Measurements from ENCODE around the gene RPL32.
"Not testable (repeated sequence)": the region's sequence is repeated elsewhere in the genome, so short reads cannot be mapped to it uniquely, and the experiment has no call there.

The RPL32 gene

DNA sequence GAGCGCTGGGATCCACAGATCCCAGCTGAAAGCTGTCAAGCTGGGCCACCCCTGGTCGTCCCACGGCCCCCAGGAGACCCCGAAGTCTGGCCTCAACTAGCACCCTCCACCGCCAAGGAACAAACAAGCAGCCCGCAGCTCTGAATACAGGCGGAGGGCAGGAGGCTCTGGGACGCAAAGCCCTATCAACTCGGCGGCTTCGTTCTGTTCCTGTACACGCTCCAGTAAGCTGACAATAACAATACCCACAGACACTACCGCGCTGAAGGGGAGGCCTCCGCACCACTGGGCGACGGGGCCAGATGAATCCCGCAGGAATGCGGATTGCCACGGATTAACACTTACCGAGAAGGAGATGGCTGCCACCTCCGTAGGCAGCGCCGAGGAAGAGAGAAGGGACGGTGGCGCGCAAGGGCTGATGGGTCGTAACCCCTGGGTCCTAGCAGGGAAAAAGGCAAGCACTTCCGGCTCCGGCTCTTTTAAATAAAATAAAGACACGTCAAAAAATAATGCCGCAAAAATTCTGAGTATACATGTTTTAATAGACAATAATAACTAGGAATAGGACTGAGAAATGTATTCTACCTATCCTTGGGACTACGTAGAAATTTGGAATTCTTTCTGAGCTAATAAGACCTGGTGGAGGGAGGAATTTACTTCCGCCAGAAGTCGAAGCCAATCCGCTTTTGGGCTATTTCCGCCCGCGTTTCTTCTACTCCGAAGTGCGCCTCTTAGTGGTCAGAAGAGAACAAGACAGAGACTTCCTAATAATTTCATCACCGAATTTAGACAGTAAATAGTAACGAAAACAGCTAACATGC lies at the start of gene RPL32:
RPL32 (minus strand) TSS at position 417 of the 821 bp plus-strand sequence. CDS start 1,328 bp downstream, outside the sequence.
- DNase-seq (ENCODE audit: low spot score), result peak; percentile 90

DNA sequence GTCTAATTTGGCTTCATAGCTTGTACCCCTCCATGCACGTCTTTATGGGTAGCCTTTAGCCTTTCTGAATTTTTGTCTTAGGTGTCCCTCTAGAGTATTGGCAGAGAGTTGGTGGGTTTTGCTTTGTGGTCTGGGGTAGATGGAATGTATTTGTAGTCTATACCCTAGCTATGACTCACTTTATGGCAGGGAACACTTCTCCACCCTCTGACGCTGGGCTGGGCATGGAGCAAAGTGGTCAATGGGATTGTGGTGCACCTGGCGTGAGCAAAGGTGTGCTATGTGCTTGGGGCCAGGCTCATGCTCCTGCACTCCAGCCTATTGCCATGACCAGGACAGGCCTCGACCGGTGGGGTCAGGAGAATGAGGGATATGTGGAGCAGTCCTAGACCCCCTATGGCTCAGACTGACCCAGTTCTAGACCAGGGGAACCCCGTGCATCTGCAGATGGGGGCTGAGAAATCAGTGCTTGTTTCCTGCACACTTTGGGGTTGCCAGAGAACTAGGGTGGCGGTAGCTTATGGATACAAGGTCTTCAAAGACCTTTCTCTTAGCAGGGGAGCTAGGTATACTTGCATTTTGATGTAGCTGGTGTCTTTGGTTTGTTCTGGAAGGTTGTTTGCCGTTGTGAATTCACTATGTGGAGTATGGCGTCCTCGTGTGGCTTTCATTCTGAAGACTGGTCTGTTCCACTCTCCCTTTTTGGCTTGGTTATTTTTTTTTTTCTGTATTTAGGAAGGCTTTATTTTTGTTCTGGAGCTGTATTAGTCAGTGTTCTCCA lies 49.4 kb upstream of the RPL32 start:
- no peak for DNase-seq (ENCODE audit: low spot score)

DNA sequence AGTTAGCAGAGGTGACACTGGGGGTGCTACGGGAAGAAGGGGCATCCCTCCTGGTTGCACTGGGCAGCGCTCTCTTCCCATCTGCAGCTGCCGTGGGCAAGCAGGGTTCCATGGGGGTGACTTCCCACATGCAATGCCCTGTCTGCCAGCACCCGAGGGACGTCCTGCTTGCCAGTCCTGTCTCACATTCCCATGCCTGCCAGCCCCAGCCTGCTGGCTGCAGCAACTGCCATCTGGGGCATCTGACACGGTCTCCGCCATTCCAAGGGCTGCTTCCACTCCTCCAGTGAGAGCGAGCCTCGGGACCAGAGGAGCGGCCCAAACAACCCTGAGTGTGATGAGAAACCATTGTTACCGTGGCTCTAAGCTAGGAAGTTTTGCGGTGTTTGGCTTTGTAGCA lies 45.4 kb upstream of the RPL32 start:
- no peak for DNase-seq (ENCODE audit: low spot score)

DNA sequence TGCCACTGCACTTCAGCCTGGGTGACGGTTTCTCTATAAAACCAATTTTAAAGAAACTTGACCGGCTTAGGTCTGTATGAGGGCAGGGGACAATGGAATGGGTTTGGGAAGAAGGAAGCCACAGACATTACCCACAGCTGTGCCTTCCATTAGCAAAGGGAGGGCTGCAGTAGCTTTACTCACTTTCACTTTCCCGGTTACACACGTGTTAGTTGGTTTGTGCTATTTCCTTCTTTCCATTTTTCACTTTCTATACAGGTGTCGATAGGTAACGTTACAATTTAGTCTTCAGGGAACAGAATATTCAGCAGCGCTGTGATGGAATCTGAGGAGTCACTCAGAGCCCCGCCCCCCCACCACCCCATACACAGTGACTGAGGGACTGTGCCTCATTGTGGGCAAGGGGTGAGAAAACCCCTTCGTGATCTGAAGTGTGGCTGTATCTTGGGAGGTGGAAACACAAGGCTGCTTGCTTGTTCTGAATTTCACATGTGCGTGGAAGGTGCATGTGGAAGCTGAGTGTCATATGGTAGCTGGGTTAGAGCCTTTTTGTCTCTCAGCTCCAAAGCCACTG lies 44.8 kb upstream of the RPL32 start:
- DNase-seq (ENCODE audit: low spot score), result no peak

DNA sequence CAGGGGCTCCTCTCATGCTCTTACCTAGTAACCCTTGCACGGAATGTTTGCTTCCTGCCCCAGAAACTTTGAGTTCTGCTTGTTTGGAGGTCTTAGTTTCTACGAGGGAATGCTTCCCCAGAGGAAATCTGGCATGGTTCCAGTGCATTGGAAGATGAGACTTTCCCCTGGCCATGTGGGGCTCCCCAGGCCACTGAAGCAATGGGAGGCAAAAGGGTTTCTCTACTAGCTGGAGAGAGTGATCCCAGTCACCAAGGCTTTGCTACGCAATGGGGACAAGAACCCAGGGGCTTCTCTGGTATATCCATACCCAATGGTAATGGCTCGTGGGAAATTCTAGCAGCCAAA lies 44.2 kb upstream of the RPL32 start:
- no peak for DNase-seq (ENCODE audit: low spot score)

DNA sequence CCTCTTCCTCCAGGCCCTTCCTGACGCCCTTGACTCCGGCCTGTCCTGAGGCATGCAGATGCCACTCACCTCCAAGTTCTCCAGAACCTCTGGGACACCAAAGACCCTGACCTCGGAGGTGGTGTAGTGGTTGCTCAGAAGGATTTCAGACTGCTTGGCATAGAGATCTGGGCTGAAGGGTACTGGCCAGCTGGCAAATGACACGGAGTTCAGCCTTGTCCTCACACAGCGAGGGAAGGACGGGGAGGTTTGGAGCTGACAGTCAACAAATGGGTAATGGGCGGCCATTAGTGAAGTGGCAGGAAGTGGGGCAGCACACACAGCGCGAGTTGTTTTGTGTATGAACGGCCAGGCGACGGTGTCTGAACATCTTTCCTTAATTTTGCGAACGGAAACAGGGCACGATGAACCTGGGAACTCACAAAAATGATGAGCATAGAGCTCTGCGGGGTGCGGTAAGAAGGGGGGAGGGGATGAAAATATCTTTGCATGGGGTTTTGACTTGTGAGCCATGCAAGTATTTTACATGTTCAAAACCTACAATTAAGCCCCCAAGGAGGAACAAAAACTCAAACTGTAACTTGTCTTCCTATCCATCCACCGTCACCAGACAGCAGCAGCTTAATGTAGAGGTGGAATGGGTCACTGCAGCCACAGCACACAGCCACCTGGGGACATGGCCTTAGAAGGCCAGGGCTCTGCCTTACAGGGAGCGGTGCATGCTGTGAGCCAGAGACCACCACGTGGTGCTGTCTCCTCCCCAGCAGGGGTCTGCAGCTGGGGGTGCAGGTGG lies 43.6 kb upstream of the RPL32 start:
- DNase-seq (ENCODE audit: low spot score), result no peak

DNA sequence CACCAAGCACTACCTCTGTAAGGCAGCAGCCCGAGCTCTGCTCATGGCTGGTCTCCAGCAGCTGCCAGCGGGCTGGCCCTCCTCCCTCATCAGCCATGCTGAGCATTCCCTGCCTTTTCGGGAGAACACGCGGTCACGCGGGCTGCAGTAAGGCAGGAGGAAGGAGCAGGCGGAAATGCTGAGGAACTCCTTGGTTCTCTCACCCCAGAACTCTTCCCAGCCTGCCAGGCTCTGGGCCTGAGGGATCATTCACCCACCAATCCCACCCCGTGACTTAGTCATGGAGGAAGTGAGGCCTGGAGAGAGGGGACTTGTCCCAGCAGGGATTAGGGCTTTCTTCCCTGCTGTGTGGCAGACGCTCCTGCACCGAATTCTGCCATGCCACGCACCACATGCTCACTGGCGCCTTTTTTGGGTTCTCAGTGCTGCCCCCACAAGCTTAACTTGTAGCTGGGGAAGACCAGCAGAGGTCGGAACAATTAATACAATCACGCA lies 42.9 kb upstream of the RPL32 start:
- no peak for DNase-seq (ENCODE audit: low spot score)

DNA sequence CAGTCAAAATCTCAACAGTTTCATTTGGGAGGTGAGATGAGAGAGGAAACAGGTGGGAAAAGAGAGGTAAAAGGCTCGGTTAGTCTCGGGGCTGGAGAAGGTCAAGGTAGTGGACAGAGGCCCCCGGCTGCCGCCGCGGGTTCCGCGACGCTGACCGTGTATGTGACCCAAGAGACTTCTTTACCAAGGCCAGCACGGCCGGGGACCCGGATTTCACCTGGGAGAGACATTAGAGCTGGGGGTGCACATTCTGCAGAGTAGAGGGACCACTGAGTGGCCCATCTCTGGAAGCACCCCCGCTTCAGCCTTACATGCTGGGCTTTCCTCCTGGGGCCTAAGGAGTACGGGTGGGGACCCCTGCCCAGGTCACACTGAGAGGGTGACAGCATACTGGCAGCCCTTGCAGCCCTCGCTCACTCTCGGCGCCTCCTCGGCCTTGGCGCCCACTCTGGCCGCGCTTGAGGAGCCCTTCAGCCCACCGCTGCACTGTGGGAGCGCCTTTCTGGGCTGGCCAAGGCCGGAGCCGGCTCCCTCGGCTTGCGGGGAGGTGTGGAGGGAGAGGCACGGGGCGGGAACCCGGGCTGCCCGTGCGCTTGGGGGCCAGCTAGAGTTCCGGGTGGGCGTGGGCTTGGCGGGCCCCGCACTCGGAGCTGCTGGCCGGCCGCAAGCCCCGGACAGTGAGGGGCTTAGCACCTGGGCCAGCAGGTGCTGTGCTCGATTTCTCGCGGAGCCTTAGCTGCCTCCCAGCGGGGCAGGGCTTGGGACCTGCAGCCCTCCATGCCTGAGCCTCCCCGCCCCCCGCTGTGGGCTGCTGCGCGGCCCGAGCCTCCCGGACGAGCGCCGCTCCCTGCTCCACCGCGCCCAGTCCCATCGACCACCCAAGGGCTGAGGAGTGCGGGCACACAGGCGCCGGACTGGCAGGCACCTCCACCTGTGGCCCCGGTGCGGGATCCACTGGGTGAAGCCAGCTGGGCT lies 41.3 kb upstream of the RPL32 start:
- DNase-seq (ENCODE audit: low spot score), result no peak

DNA sequence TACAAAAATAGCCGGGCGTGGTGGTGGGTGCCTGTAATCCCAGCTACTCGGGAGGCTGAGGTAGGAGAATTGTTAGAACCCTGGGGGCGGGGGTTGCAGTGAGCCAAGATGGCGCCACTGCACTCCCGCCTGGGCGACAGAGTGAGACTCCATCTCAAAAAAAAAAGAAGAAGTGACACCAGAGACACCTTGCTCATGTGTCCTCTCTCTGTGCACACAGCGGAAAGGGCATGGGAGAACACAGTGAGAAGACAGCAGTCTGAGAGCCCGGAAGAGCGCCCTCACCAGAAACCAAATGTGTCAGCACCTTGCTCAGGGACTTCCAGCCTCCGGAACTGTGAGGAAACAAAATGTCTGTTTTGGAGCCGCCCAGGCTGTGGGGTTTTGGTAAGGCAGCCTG lies 40.5 kb upstream of the RPL32 start:
- not testable (repeated sequence) for DNase-seq (ENCODE audit: low spot score)

DNA sequence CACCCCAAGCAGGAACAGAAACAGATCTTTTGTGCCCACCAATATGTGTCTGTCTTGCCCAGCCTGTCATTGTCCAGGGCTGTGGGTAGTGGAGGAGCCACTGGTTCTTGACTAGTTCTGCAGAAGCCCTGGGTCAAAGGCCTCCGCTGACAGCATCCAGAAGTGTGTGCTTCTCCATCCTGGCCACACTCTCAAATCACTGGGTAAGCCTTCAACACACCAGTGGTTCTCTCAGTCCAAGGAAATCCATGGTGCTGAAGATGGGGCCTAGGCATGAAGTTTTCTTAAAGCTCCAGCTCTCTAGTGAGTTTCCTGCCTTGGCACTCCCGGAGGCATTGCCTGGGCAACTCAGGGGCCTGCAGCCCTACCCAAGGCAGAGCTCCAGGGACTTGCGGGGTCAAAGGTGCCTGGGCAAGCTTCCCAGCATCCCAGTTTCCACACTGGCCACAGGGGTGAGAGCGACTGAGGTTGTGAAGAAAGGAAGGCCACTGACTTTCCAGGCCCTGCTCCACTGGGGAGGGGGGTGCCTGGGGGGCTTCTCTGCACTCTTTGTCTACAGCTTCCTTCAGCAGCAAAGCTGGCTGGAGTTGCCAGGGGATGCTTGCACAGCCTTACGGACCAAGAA lies 37.9 kb upstream of the RPL32 start:
- no peak for DNase-seq (ENCODE audit: low spot score)

DNA sequence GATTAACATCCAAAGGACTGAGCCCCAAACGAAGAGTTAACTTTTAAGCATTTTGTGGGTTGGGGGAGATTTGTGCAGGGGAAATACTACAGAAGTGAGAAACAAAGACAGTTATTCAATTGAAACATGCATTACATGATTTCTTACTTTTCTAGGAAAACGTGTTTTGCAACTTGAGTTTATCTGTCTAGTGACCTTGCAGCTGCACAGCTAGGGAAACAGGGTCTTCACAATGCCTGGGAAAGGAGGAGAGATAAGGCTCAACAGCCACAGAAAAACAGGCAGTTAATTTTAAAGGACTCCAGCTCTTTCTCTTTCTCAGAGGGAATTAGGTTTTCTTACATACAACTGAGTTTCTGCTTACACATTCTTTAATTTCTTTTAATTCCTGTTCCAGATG lies 37.4 kb upstream of the RPL32 start:
- not testable (repeated sequence) for DNase-seq (ENCODE audit: low spot score)

DNA sequence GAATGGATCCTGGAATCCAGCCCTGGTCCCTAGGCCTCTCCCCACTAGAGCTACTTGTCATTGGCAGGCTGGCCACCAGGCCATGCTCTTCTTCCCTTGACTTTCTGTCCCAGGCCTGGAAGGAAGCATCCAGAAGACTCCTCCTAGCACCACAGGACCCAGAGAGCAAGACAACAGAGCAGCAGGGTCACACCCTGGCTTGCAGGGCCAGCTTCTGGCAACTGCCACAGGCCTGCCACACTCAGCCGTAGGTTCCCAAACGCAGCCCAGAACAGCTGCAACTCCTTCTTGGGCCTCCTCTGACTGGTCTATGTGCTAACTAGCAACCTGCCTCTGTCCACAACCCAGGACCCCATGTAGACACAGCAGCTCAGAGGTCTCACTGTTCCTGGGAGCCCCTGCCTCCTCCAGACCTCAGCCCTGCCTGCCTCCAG lies 36.8 kb upstream of the RPL32 start:
- no peak for DNase-seq (ENCODE audit: low spot score)

DNA sequence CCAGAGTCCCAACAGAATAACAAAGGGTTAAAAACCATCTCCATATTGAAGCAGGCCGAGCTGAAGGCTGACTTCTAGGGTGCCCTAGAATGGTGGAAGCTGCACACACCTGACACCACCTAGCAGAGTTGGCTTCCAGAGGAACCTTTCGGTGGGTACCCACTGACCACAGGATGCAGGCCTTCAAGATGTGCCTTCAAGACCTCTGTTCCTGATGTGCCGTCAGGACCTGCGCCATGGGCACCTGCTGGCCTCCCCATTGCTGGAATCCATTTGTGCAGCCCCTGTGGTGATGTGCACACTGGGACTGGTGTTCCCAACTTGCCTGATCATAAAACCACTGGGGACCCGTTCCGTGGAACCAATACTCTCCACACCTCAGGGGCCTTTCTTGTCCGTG lies 35.7 kb upstream of the RPL32 start:
- no peak for DNase-seq (ENCODE audit: low spot score)

DNA sequence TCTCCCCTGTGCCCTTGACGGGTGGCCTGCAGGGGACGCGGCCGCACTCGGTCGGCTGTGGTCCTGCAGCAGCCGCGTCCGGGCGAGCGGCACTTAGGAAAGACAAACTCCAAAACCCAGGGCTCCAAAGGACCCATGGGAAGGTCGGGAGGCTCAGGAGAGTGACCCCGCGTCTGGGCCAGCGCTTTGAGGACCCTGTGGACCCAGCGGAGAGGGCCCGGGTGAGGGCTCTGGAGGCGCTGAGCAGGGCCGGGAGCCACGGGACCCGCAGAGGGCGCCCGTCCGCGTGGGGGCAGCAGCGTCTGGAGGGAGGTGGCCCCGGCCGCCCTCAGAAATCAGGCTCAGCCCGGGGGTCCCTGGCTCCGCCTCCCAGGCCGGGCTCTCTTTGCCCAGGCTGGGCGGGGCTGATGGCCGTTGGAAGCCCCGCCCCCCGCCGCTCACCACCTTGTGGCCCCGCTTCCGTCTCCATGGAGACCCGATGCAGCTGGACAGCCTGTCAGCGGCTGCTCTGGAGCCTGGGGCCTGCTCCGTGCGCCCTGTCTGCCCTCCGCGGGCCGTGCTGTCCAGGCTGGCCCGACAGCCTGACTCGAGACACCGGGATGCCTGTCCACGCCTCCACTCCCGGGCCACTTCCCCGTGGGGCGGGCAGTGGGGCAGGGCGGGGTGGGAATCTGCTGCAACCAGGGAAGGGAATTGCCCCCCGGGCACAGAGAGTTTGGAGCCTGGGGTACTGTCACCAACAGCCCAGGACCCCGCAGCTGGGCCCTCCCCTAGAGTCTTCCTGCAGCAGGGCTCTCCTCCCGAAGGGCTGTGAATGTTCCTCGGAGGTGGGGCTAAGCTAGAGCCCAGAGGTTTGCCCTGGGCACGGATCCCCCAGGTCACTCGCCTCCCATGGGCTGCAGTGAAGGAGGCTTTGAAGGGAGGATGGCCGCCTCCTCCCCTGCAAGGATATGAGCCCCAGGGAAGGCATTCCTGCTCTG lies 34.8 kb upstream of the RPL32 start:
- DNase-seq (ENCODE audit: low spot score), result no peak

DNA sequence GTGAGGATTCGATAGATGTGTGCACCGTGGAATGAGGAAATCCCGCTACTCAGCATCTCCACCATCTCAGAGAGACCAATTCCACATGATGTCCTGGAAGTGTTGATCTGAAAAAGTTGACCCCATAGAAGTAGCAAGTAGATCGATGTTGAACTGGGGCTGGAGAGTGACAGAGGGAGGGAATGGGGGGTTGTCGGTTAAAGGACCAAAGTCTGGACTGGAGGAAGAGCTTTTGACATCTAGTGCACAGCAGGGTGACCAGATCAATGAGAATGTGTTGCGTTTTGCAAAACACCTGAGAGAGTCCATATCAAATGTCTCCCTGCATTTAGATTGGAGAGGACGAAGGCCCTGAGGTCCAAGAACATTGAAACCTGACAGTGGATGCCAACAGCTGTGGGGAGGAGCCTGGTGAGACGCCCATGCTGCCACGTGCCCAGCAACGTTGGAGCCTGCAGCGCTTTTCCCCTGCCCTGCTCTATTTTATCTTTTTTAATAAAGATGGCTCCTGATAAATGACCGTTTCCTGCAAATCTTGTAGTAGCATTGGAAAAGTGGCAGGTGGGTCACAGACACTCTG lies 30.1 kb upstream of the RPL32 start:
- DNase-seq (ENCODE audit: low spot score), result no peak

DNA sequence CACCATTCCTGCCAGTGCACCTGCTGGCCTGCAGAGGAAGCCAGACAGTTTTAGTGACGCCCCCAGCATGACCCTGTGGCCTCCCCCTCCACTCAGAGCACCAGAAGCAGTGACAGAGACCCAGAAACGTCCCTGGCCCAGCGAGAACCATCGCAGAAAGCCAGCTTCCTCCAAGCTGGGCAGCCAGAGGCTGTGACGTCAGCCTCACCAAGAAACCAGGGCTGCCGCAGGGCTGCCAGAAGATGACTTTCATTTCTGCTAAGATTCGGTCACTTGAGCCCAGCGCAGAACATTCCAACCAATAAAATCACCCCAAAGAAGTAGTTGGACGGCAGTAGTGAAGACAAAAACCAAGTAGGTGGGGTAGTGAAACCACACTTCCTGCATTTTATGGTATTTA lies 29.6 kb upstream of the RPL32 start:
- no peak for DNase-seq (ENCODE audit: low spot score)

DNA sequence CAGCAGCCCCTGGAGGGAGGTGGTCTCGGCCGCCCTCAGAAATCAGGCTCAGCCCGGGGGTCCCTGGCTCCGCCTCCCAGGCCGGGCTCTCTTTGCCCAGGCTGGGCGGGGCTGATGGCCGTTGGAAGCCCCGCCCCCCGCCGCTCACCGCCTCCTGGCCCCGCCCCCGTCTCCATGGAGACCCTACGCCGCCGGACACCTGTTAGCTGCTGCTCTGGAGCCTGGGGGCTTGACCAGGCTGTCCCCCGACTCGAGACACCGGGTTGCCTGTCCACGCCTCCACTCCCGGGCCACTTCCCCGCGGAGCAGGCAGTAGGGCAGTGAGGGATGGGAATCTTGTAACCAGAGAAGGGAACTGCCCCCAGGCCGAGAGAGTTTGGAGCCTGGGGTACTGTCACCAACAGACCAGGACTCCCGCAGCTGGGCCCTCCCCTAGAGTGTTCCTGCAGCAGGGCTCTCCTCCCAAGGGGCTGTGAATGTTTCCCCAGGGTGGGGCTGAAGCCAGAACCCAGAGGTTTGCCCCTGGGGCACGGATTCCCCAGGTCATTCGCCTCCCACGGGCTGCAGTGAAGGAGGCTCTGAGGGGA lies 27.8 kb upstream of the RPL32 start:
- DNase-seq (ENCODE audit: low spot score), result no peak

All from left forelimb (tissue), 1 donor.